Sigmoid colon (tissue), 7 donors: ENCODE results near the gene MED29. TPM values are rescaled to one million over a fixed set of nuclear protein-coding genes. Genes with fewer than 3 reads are reported as not detected.

ENCODE experiments used
- DNase-seq: peaks from one replicate; pipeline ENCODE4 v3.0.0-alpha.2; 2019
- H3K27ac ChIP-seq, 4 donors: fragments of 200-600 bp; sonication (generic); one replicate each; pipeline ENCODE4 v1.5.1; 2016 to 2019; ENCODE audit warnings: mild to moderate bottlenecking in 1 of 4
- H3K27me3 ChIP-seq, 3 donors: fragments of 200-600 bp; sonication (generic); one replicate each; pipeline ENCODE4 v1.5.1; 2019; ENCODE audit warnings: mild to moderate bottlenecking in 1 of 3
- H3K36me3 ChIP-seq, 4 donors: fragments of 200-600 bp; sonication (generic); one replicate each; pipeline ENCODE4 v1.5.1; 2016 to 2019
- H3K4me1 ChIP-seq, 4 donors: fragments of 200-600 bp; sonication (generic); one replicate each; pipeline ENCODE4 v1.5.1; 2017 to 2019
- H3K4me3 ChIP-seq, 4 donors: fragments of 200-600 bp; sonication (generic); one replicate each; pipeline ENCODE4 v1.5.1; 2017 to 2019; ENCODE audit warnings: mild to moderate bottlenecking in 2 of 4, moderate library complexity in 1 of 4
- H3K9me3 ChIP-seq, 4 donors: fragments of 200-600 bp in 3 of 4; sonication (generic) in 3 of 4; one replicate each; pipeline versions ENCODE4 v1.5.1 to v1.6.1; 2013 to 2019
- CTCF ChIP-seq, 4 experiments: fragments of 450-650 bp in 3 of 4; fragments of 200-600 bp in 1 of 4; IDR thresholded peaks; one replicate each; pipeline ENCODE4 v1.5.1; 2016 to 2019; ENCODE audit warnings: antibody characterized with exemption in 4 of 4, mild to moderate bottlenecking in 3 of 4, moderate library complexity in 2 of 4
- EP300 ChIP-seq, 4 donors: sonication (generic); formaldehyde crosslinking; IDR thresholded peaks; one replicate each; pipeline ENCODE4 v1.6.1; 2017; ENCODE audit warnings: antibody characterized with exemption in 4 of 4
- POLR2A ChIP-seq, 2 donors: fragments of 450-650 bp; IDR thresholded peaks; one replicate each; pipeline ENCODE4 v1.6.1; 2016; ENCODE audit warnings: antibody characterized with exemption in 2 of 2, mild to moderate bottlenecking in 2 of 2, moderate library complexity in 2 of 2
- POLR2AphosphoS5 ChIP-seq, 4 donors: sonication (generic); formaldehyde crosslinking; IDR thresholded peaks; one replicate each; pipeline ENCODE4 v1.6.1; 2017; ENCODE audit warnings: antibody characterized with exemption in 4 of 4
- WGBS, 2 donors: extraction: QIAGEN DNeasy Blood & Tissue Kit; methylation state at CpG; one replicate each; pipeline ENCODE4 v1.1.7; 2013; 5-methylcytosine and 5-hydroxymethylcytosine counted together
- intact Hi-C: fragments of 100-400 bp; cut with DNase I; formaldehyde crosslinking; loops from one replicate; pipeline ENCODE4 v1.15.1; 2023
- polyA plus RNA-seq, 3 donors: library from polyadenylated mRNA; stranded (reverse); fragments of 200-250 nt; gene quantifications; one replicate each; pipeline ENCODE4 v1.2.3, GENCODE V29; 2013
- total RNA-seq, 4 donors: library from RNA; depleted of rRNA; stranded (reverse); fragments of >200 nt; gene quantifications; one replicate each; pipeline ENCODE4 v1.1.0, GENCODE V29; 2016
- donor health status: healthy with polysubstance abuse.
- donor health status: Bipolar disorder and iron deficiency.
- donor health status: healthy.

Gene MED29
- total and polyA plus RNA-seq, 7 donors = 22.8 to 44.6 (median 31.0) TPM

GRCh38 chr19:39406656-39407409 is 15.7 kb downstream of the MED29 start, which contains the start of gene ZFP36:
ZFP36 (plus strand) TSS chr19:39406847; CDS start chr19:39406905, 58 bp downstream.
- H3K27me3 ChIP-seq = no peaks in the 10 kb centered on the region
- peak within 1 kb of the TSS; percentile 100 for H3K27ac ChIP-seq
- H3K9me3 ChIP-seq = no peaks in the 10 kb centered on the region
- TF ChIP-seq POLR2A (IDR thresholded peaks at IDR 0.05) = peak; percentile 99 to 100
- TF ChIP-seq POLR2AphosphoS5 (IDR thresholded peaks at IDR 0.05) = peak; percentile 100
- TF ChIP-seq CTCF (IDR thresholded peaks at IDR 0.05) = no peak
- TF ChIP-seq EP300 (IDR thresholded peaks at IDR 0.05) = peak in 1 of 4 donors; percentile 27
- peak within 1 kb of the TSS; percentile 76 to 99 (median 90) for H3K4me3 ChIP-seq
- intact Hi-C loops = loop anchor here (10.0 kb wide), 2 partner anchors 752 to 1308 kb away; partner anchors contain the start of genes COQ8B and ITPKC
- H3K4me1 ChIP-seq = peaks cover 0 to 59% (median 49%) of the 10 kb centered on the region in 4 donors
- DNase-seq = peak; percentile 98
- 0 to 1% methylated on average over 56 of the region's 56 CpGs for WGBS, 2 donors
- H3K36me3 ChIP-seq = peaks cover 12 to 22% (median 17%) of the 10 kb centered on the region in 4 donors

- TF ChIP-seq POLR2AphosphoS5 (IDR thresholded peaks at IDR 0.05) = no peak
- no peak for TF ChIP-seq EP300 (IDR thresholded peaks at IDR 0.05)
- no peak for TF ChIP-seq CTCF (IDR thresholded peaks at IDR 0.05)
- TF ChIP-seq POLR2A (IDR thresholded peaks at IDR 0.05) = no peak
- Histone ChIP-seq H3K36me3 (peaks cover 12 to 22% (median 17%) of the 10 kb centered on the region in 4 donors), H3K4me1 (peaks cover 0 to 56% (median 44%) of the 10 kb centered on the region in 4 donors), H3K27ac (peak overlapping the region; percentile 100), H3K27me3 (no peaks in the 10 kb centered on the region), H3K4me3 (peak overlapping the region; percentile 76 to 99 (median 90)), H3K9me3 (no peaks in the 10 kb centered on the region)
- 0% methylated on average over 14 of the region's 14 CpGs for WGBS, 2 donors
- peak; percentile 83 for DNase-seq
- intact Hi-C loops = loop anchor here (10.0 kb wide), 2 partner anchors 753 to 1307 kb away; partner anchors contain the start of genes COQ8B and ITPKC
Observed at GRCh38 chr19:39407410-39407659, 16.2 kb downstream of the MED29 start.

GRCh38 chr19:39407660-39408391 is 16.6 kb downstream of the MED29 start:
- H3K27ac ChIP-seq = peak overlapping the region; percentile 100
- peaks cover 0 to 51% (median 40%) of the 10 kb centered on the region in 4 donors for H3K4me1 ChIP-seq
- H3K36me3 ChIP-seq = peaks cover 12 to 22% (median 17%) of the 10 kb centered on the region in 4 donors
- DNase-seq = peak; percentile 84
- H3K4me3 ChIP-seq = peak overlapping the region; percentile 76 to 99 (median 90)
- 1 to 11% methylated on average over 40 of the region's 40 CpGs for WGBS, 2 donors
- H3K27me3 ChIP-seq = no peaks in the 10 kb centered on the region
- no peaks in the 10 kb centered on the region for H3K9me3 ChIP-seq
- TF ChIP-seq POLR2AphosphoS5 (IDR thresholded peaks at IDR 0.05) (peak; percentile 53 to 91 (median 78)), POLR2A (IDR thresholded peaks at IDR 0.05) (no peak), CTCF (IDR thresholded peaks at IDR 0.05) (no peak), EP300 (IDR thresholded peaks at IDR 0.05) (no peak)
- intact Hi-C loops = loop anchor here (10.0 kb wide), 2 partner anchors 753 to 1307 kb away; partner anchors contain the start of genes COQ8B and ITPKC

- intact Hi-C loops = loop anchor here (10.0 kb wide), 2 partner anchors 754 to 1306 kb away; partner anchors contain the start of genes COQ8B and ITPKC
- TF ChIP-seq EP300 (IDR thresholded peaks at IDR 0.05) = peak in 1 of 4 donors; percentile 37
- TF ChIP-seq CTCF (IDR thresholded peaks at IDR 0.05) = no peak
- peak in 1 of 2 donors; percentile 20 for TF ChIP-seq POLR2A (IDR thresholded peaks at IDR 0.05)
- peak; percentile 47 to 86 (median 78) for TF ChIP-seq POLR2AphosphoS5 (IDR thresholded peaks at IDR 0.05)
- Histone ChIP-seq H3K27ac (peak overlapping the region; percentile 100), H3K9me3 (no peaks in the 10 kb centered on the region), H3K27me3 (no peaks in the 10 kb centered on the region), H3K4me1 (peaks cover 0 to 47% (median 38%) of the 10 kb centered on the region in 4 donors), H3K4me3 (peak overlapping the region; percentile 76 to 99 (median 90)), H3K36me3 (peaks cover 12 to 22% (median 17%) of the 10 kb centered on the region in 4 donors)
- WGBS, 2 donors = 4 to 24% methylated on average over 20 of the region's 20 CpGs
- peak; percentile 73 for DNase-seq
Observed at GRCh38 chr19:39408392-39409207, 17.4 kb downstream of the MED29 start.
